Dermis microvascular lymphatic vessel endothelial cell (primary cell): ENCODE measurements around the gene CATSPER4. TPM values are rescaled to one million over a fixed set of nuclear protein-coding genes. Genes with fewer than 3 reads are reported as not detected.

Source experiments
- DNase-seq, 2 donors: peaks; one replicate each; pipeline versions ENCODE4 v3.0.0 to v3.0.0-alpha.2; 2010; ENCODE audit warnings: low read depth in 2 of 2
- total RNA-seq: library from RNA; depleted of rRNA; stranded (reverse); fragments of >200 nt; gene quantifications from 2 replicates; pipeline ENCODE4 v1.2.1, GENCODE V29; 2014

The CATSPER4 gene
- total RNA-seq, 1 donor from 2014 or later, result not detected

DNA sequence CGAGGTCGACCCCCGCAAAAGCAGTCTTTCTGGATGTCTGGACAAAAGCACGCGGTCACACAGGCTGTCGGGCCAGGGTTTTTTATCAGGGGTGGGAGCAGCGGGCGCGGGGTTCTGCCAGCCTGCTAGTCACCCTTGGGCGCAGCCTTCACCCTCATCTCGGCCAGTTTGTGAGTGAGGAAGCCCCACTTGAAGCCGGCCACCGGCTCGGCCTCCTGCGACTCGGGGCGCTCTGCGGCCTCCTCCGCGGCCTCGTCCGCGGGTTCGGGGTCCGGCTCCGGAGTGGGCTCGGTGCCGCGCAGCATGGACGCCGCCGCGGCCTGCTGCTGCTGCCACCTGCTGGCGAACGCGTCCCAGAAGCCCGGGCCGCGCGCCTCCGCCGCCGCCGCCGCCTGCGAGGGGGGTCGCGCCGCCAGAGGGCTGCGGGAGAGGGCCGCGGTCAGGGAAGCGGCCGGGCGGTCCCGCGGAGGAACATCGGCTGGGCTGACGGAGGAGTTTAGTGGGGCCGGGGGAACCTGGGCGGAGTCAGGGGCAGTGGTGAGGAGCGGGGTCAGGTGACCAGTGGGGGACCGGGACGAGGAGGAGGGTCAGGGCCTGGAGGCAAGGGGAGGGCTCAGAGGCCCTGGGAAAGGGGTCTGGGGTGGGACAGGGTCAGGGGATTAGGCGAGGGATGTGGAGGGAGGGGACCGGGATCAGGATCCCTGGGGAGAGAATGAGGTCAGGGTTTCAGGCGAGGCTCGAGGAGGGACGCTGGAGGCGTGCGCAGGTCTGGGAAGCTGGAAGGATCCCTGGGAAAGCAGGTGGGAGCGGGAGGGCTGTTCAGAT, 26.2 kb upstream of the CATSPER4 start:
- DNase-seq, result peak in 1 of 2 donors; percentile 49

DNA sequence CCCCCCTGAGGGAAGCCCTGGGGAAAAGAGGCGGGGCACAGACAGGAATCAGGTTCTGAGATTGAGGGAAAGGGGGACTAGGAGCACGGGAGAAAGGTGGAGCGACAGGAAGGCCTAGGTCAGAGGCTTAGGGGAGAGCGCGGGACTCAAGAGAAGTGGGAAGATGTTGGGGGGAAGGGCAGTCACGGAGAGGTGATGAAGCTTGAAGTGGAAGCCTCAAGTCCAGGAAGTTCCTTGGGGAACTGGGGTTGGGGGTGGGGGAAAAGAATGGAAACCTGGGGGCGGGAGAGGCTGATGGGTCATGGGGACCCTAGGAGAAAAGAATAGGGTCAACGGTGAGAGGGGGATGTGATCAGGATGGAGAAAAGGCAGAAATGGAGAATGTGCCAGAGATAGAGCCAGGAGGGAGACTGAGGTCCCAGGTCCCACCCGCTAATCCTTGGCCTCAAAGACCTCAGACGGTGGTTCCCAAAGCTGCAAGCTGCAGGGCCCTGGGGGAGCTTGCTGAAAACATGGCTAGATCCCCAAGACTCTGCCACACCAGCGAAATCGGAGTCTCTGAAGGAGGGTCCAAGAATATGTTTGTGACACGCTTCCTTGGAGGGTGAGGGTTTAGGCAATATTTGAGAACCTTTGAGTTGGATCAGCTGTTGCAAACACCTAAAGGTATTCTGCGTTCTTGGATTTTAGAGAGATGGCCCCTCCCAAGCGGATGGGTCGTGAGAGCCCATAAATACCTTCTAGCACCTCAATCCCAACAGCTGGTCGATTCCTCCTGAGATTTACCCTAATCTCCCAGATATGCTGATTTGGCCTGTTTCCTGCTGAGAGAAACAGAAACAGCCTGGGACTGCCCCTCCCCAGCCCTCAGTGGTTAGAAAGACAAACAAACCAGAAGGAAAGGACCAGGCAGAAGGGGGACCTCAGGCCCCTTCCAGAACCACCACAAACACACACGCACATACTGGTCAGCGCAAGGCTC, 25.2 kb upstream of the CATSPER4 start:
- no peak for DNase-seq

DNA sequence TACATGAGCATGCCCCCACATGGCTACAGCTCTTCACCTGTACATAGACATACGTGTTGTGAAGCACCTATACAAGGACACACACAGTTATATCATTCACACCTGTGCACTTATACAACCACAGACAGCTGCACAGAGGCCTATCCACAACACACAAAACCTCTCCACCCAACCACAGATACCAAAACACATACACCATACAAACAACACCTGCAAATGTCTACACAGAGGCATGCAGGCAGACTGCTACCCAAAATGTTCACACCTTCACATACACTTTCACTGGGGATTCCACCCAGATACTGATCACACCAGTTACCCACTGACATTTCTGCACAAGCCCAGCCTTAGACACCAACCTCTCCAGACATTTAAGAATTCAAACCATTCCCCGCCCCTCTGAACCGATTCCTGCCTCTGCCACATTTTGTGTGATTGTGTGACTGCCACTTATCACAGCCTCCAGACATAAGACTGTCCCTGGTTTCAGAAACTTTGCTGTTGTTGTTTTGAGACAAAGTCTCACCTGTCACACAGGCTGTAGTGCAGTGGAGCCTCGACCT, 23.6 kb upstream of the CATSPER4 start:
- no peak for DNase-seq

- no peak for DNase-seq
These were observed 21.8 kb upstream of the CATSPER4 start, which contains the start of gene C1orf232 for GRCh38 chr1:26168410-26169197. TSS of gene C1orf232 (minus strand) at chr1:26168963. CDS start at chr1:26168499, 464 bp downstream.

DNA sequence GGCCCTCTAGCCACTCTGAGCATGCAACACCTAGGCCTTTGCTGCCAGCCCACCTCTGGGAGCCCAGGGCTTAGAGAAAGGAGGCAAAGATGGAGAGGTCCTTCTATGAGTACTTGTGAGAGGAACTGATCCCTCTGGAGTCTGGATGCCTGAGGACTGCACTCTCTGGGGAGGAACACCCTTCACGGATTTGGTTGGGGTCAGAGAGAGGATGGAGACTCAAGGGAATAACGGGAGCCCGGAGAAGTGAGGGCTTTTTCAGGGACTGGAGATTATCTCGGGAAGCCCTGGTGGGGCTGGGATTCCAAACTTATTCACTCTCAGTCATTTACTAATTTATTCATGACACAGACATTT, 21.2 kb upstream of the CATSPER4 start:
- DNase-seq, result no peak

DNA sequence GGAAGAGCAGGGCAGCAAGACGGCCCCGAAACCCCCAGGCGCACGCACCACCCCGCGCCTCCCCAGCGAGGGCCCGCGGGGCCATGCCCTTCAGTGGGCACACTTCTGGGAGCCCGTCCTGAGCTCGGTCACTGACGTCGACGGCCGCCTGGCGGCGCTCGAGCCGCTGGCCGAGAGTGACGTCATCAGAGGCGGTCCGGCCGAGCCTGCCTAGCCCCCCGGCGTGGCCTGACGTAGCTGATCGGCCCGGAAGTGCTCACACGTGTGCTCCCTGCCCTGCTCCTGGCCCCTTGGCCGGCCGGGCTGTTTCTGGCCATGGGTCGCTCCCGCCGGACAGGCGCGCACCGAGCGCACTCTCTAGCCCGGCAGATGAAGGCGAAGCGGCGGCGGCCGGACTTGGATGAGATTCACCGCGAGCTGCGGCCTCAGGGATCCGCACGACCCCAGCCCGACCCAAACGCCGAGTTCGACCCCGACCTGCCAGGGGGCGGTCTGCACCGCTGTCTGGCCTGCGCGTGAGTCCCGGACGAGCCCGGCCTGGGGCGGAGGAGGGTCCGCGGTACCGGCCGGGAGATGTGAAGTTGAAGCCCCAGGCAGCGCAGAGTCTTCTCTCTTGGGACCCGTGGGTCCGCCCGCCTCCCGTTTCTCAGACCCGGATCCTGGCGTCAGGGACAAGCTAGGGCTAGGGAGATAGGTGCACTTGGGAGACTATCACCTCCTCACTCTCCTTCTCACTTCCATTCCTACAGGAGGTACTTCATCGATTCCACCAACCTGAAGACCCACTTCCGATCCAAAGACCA, 20.5 kb upstream of the CATSPER4 start, which contains the start of gene ZNF593:
Gene ZNF593, plus strand, starts transcription at position 240 of the 803 bp plus-strand sequence. Its CDS starts 76 bp downstream, at position 316.
- peak; percentile 85 to 93 for DNase-seq

DNA sequence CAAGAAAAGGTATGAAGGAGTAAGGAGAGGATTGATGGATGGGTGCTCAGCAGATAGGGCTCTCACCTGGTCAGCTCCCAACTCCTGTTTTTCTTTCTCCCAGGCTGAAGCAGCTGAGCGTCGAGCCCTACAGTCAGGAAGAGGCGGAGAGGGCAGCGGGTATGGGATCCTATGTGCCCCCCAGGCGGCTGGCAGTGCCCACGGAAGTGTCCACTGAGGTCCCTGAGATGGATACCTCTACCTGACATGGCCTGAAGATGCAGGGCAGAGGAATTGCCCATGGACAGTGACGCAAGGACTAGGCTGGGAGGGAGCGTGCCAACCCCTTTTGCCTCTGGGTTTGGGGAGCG, 20.0 kb upstream of the CATSPER4 start:
- DNase-seq, result no peak

DNA sequence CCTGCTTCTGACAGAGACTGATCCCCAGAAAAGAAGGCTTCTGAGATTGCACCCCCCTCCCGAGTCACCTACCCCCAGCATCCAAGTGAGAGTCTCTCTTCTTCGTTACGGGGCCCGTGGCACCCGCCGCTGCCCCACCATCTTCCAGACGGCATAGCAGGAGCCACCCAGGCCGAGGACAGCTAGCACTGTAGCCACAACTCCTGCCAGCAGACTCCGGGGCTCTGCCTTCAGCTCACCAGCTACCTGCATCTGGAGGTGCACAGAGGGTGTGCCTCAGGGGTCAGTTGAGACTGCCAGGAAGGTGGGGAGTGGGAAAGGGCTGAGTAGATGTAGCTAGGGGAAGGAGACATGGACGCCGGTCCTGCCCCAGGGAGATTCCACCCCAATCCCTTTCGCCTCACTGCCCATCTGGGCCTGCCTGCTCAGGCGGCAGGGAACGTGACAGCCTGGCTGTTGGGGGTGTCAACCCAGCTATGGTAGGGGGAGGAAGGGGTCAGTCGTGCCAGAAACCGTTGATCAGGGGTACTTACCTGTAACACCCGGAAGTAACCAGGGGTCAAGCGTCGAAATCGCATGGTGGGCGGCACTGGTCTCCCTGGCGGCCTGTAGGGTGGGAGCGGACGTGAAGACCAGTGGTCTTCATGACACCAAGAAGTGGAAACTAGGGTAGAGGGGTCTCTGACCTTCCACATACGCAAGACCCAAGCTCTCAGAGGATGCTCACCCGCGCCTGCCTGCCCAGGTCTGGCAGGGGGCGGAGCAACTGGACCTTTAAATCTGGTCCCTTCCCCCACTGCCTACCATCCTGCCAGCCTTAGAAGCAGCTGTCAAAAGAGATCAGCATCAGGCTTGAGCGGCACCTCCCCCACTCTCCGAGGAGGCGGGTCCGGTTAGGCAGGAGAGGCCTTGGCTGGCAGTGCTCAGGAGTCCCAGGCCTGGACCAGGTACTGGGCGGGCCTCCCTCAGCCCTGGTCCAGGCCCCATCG, 19.0 kb upstream of the CATSPER4 start, which contains the start of gene ZNF593OS:
Gene ZNF593OS, minus strand, starts transcription at position 749 of the 989 bp plus-strand sequence. Its CDS starts 171 bp downstream, at position 578.
- no peak for DNase-seq

- no peak for DNase-seq
These were observed 15.1 kb upstream of the CATSPER4 start for GRCh38 chr1:26175346-26175745.

GRCh38 chr1:26177182-26177684, 13.2 kb upstream of the CATSPER4 start, which contains the start of gene CNKSR1:
TSS of gene CNKSR1 (plus strand) at chr1:26177491. CDS start at chr1:26177548, 57 bp downstream.
- no peak for DNase-seq

DNA sequence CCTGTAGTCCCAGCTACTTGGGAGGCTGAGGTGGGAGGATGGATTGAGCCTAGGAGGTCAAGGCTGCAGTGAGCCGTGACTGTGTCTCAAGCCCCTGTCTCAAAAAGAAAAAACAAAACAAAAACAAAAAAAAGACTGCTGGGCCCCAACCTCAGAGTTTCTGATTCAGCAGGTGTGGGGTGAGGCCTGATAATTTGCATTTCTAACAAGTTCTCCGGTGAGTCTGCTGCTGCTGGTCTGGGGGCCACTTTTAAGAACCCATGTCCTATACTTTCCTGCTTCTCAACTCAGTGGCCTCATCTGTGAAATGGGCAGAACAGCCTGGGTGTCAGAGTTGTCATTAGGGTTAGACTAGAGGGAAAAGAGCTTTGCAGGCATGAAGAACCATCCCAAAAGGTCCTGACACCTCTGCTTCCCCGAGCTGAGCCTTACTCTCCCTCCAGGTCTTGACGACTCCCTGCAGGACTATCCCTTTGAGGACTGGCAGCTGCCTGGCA, 10.3 kb upstream of the CATSPER4 start:
- no peak for DNase-seq

GRCh38 chr1:26181586-26182382, 8.6 kb upstream of the CATSPER4 start:
- DNase-seq, result no peak

DNA sequence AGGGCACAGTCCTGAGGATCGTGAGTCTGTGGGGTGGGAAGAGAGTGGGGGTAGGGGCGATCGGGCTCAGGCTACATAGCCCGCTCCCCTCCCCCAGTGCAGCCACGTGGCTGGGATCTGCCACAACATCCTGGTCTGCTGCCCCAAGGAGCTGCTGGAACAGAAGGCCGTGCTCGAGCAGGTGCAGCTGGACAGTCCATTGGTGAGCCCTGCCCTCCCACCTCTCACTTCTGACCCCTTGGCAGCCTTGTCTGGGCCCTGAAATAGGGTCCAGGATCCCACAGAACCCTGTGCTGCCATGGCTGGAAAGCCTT, 8.1 kb upstream of the CATSPER4 start:
- DNase-seq, result no peak

DNA sequence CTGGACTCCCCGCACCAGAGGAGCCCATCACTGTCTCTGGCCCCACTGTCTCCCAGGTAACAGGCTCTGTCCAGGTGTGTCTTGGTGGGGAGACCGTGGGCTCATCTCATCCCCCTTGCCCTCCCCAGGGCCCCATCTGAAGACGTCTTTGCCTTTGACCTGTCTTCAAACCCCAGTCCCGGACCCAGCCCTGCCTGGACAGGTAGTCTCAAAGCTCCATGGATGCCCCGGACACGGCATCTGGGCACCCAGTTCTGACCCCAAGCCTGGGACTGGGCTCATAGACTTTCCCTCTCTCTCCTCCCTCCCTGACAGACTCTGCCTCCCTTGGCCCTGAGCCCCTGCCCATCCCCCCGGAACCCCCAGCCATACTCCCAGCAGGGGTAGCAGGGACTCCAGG, 6.3 kb upstream of the CATSPER4 start:
- DNase-seq, result no peak

DNA sequence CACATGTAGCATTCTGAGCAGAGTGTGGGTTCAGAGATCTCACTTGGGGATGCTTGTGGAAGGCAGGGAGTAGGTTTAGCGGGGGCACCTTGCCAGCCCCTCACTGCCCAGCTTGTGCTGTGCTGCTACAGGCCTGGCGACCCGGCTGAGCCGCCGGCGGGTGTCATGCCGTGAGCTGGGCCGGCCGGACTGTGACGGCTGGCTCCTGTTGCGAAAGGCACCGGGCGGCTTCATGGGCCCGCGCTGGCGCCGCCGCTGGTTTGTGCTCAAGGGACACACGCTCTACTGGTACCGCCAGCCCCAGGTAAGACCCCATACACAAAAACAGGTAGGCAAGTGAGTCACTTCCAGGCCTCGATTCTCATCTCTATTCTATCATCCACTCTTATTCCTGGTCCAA, 5.5 kb upstream of the CATSPER4 start:
- no peak for DNase-seq

GRCh38 chr1:26187882-26188281, 2.5 kb upstream of the CATSPER4 start:
- no peak for DNase-seq

- no peak for DNase-seq
These were observed 1.9 kb upstream of the CATSPER4 start for GRCh38 chr1:26188477-26188876.

DNA sequence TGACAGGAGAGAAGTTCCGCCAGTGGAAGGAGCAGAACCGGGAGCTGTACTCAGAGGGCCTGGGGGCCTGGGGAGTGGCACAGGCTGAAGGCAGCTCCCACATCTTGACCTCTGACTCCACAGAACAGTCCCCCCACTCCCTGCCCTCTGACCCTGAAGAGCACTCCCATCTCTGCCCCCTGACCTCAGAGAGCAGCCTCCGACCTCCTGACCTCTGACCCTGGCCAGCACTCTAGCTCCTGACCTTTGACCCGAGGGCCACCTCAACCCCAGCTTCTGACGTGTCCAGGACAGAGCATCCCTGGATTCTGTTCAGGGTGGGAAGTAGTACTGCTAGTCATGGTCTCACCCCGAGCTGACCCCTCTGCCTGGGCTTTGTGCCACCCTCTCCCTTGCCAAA, 1.1 kb upstream of the CATSPER4 start:
- DNase-seq, result no peak
